Endothelial cell of umbilical vein (primary cell): ENCODE measurements around the gene TMEM223. TPM values are rescaled to one million over a fixed set of nuclear protein-coding genes. Genes with fewer than 3 reads are reported as not detected.

Source experiments
- BruUV-seq: library from RNA; stranded (reverse); fragments of 400-500 nt; replicated peaks from 2 replicates; lab custom pipeline; 2021; lab: Mats Ljungman, UMichigan
- CTCF ChIA-PET: fragments of 300-600, 350-600 bp; sonication (Branson Sonifier 250); formaldehyde crosslinking; loops from one replicate; lab custom pipeline; 2021; ENCODE audit warnings: antibody characterized with exemption, inconsistent platforms; lab: Charles Lee
- POLR2A ChIA-PET: fragments of 300-600, 350-600 bp; sonication (Branson Sonifier 250); formaldehyde crosslinking; loops from one replicate; lab custom pipeline; 2021; ENCODE audit warnings: antibody characterized with exemption, inconsistent platforms; lab: Charles Lee
- DNase-seq: peaks from one replicate; pipeline ENCODE4 v3.0.0-alpha.2; 2011; ENCODE audit warnings: low read depth, low spot score
- FAIRE-seq: peaks from 2 replicates; lab custom pipeline; 2011; peaks lifted over from hg19 to GRCh38; lab: Jason Lieb, UNC
- H2AFZ ChIP-seq: 2 replicates; pipeline ENCODE4 v1.6.0; 2012; ENCODE audit warnings: low read depth, low read length, control low read depth, inconsistent platforms
- H3K27ac ChIP-seq: 2 replicates; pipeline ENCODE4 v1.5.1; 2011; ENCODE audit warnings: low read depth, mild to moderate bottlenecking, control low read depth, low read length, moderate library complexity; ENCODE audit not compliant: insufficient read depth
- H3K27me3 ChIP-seq, 2 experiments: 2 replicates each; pipeline versions ENCODE4 v1.6.0 to v1.6.1; 2011; ENCODE audit warnings: low read length in 2 of 2, mixed read lengths in 1 of 2; ENCODE audit not compliant: control insufficient read depth in 2 of 2, insufficient read depth in 2 of 2
- H3K36me3 ChIP-seq, 2 experiments: 2 replicates in 1 of 2; 3 replicates in 1 of 2; pipeline ENCODE4 v1.5.1; 2011; ENCODE audit warnings: low read length in 2 of 2, mild to moderate bottlenecking in 1 of 2, moderate library complexity in 1 of 2; ENCODE audit not compliant: control insufficient read depth in 2 of 2, insufficient read depth in 2 of 2; ENCODE audit errors: extremely low read depth in 1 of 2
- H3K4me1 ChIP-seq: 3 replicates; pipeline ENCODE4 v1.5.1; 2011; ENCODE audit warnings: mild to moderate bottlenecking, low read length; ENCODE audit not compliant: control insufficient read depth, insufficient read depth; ENCODE audit errors: extremely low read depth
- H3K4me2 ChIP-seq: 2 replicates; pipeline ENCODE4 v1.6.1; 2011; ENCODE audit warnings: low read length, control low read depth, mixed read lengths; ENCODE audit not compliant: insufficient read depth
- H3K4me3 ChIP-seq, 3 experiments: fragments of 200-600 bp in 1 of 3; sonication (generic), shearing (Covaris generic) in 1 of 3; replicated peaks in 1 of 3; 2 replicates each; pipeline ENCODE4 v1.5.1; 2011 to 2016; ENCODE audit warnings: control low read depth in 3 of 3, low read length in 3 of 3, mild to moderate bottlenecking in 2 of 3, inconsistent platforms in 1 of 3, low read depth in 1 of 3, moderate library complexity in 1 of 3; ENCODE audit not compliant: insufficient read depth in 1 of 3
- H3K79me2 ChIP-seq: 2 replicates; pipeline ENCODE4 v1.6.0; 2012; ENCODE audit warnings: low read length, inconsistent platforms; ENCODE audit not compliant: control insufficient read depth, insufficient read depth
- H3K9ac ChIP-seq: replicated peaks from 2 replicates; pipeline ENCODE3; 2011; ENCODE audit warnings: low read length, control low read depth; ENCODE audit not compliant: insufficient read depth; ENCODE audit errors: extremely low read depth
- H3K9me1 ChIP-seq: replicated peaks from 3 replicates; pipeline ENCODE4 v1.6.0; 2011; ENCODE audit warnings: mild to moderate bottlenecking, low read length; ENCODE audit not compliant: control insufficient read depth, insufficient read depth; ENCODE audit errors: extremely low read depth
- H3K9me3 ChIP-seq: replicated peaks from 2 replicates; pipeline ENCODE4 v1.5.1; 2012; ENCODE audit warnings: low read length, inconsistent platforms; ENCODE audit not compliant: control insufficient read depth, insufficient read depth
- H4K20me1 ChIP-seq: replicated peaks from 2 replicates; pipeline ENCODE3; 2011; ENCODE audit warnings: mild to moderate bottlenecking, low read length; ENCODE audit not compliant: control insufficient read depth, insufficient read depth; ENCODE audit errors: extremely low read depth
- EZH2 ChIP-seq: IDR thresholded peaks from 2 replicates; pipeline ENCODE4 v1.6.1; 2012; ENCODE audit warnings: borderline replicate concordance, low read depth, mild to moderate bottlenecking, moderate library complexity, low read length, inconsistent platforms; ENCODE audit not compliant: severe bottlenecking
- FOS ChIP-seq: IDR thresholded peaks from 2 replicates; pipeline ENCODE4 v1.6.1; 2011; ENCODE audit warnings: mild to moderate bottlenecking, low read length, moderate library complexity, borderline replicate concordance; ENCODE audit not compliant: insufficient read depth
- GATA2 ChIP-seq: IDR thresholded peaks from 2 replicates; pipeline ENCODE4 v1.7.0; 2011; ENCODE audit warnings: low read depth, mild to moderate bottlenecking, moderate library complexity, mixed read lengths, low read length; ENCODE audit not compliant: insufficient read length, insufficient read depth
- JUN ChIP-seq: IDR thresholded peaks from 2 replicates; pipeline ENCODE4 v1.6.1; 2011; ENCODE audit warnings: borderline replicate concordance, low read depth; ENCODE audit not compliant: insufficient read length, insufficient read depth
- MYC ChIP-seq: IDR thresholded peaks from one replicate; pipeline ENCODE4 v1.6.1; 2011; ENCODE audit warnings: mild to moderate bottlenecking, low read depth, low read length
- POLR2A ChIP-seq: IDR thresholded peaks from 2 replicates; pipeline ENCODE4 v1.6.1; 2012; ENCODE audit warnings: low read depth, mild to moderate bottlenecking, control low read depth, low read length
- POLR2AphosphoS5 ChIP-seq: IDR thresholded peaks from 2 replicates; pipeline ENCODE4 v1.6.1; 2012; ENCODE audit warnings: low read depth, mild to moderate bottlenecking, control low read depth, low read length, moderate library complexity; ENCODE audit not compliant: insufficient read depth
- dilution Hi-C: fragments of 300-500 bp; cut with MboI; formaldehyde crosslinking; loops from one replicate; pipeline ENCODE4 v1.15.0; 2019; ENCODE audit warnings: low sequenced_read_pairs; ENCODE audit not compliant: extremely low pct_ligation_motif_present
- intact Hi-C: fragments of 100-400 bp; cut with micrococcal nuclease; formaldehyde crosslinking; loops from one replicate; pipeline ENCODE4 v1.10.0; 2022
- polyA plus RNA-seq, 4 experiments: library from polyadenylated mRNA; depleted of rRNA in 3 of 4; stranded (reverse) in 3 of 4; unstranded in 1 of 4; fragments of >200 nt; gene quantifications; 2 replicates each; pipeline versions ENCODE4 v1.2.1 to v1.2.3, GENCODE V29; 2011 to 2012; ENCODE audit warnings: missing spikeins in 1 of 4
- total RNA-seq: library from RNA; stranded (reverse); gene quantifications from 2 replicates; pipeline ENCODE4 v1.2.3, GENCODE V29; 2021
- TF ChIP-seq, protein P1 (sequence below): IDR thresholded peaks from 2 replicates; pipeline ENCODE4 v1.6.1; 2011; ENCODE audit not compliant: insufficient read depth, insufficient read length
- TF ChIP-seq, protein P2 (sequence below), 2 donors: IDR thresholded peaks; 1 replicate in 1 of 2; 2 replicates in 1 of 2; pipeline ENCODE4 v1.5.1; 2011; ENCODE audit warnings: low read length in 2 of 2, mild to moderate bottlenecking in 2 of 2, moderate library complexity in 2 of 2, control low read depth in 1 of 2, inconsistent platforms in 1 of 2, low read depth in 1 of 2; ENCODE audit not compliant: insufficient read depth in 1 of 2; ENCODE audit errors: extremely low read depth in 1 of 2

The TMEM223 gene
- total and polyA plus RNA-seq, 2 donors (not counting 3 experiments of a cell fraction or from before 2014, with no cell fraction given), result 11.8 to 26.7 TPM

DNA sequence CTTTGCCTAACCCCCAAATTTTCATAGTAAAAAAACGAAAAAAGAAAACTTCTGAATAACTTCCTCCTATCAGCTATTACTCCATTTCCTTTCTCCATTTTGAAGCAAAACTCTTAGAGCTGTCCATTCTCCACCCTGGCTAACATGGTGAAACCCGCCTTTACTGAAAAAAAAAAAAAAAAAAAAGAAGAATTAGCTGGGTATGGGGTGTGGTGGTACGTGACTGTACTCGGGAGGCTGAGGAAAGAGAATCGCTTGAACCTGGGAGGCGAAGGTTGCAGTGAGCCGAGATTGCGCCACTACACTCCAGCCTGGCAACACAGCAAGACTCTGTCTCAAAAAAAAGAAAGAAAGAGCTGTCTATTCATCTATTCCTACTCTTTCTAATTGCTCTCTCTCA lies 24.8 kb upstream of the TMEM223 start:
- no TSS peak for BruUV-seq
- TF ChIP-seq MYC (no peak), EZH2 (no peak), JUN (no peak), POLR2AphosphoS5 (no peak), POLR2A (no peak), GATA2 (no peak), FOS (no peak)
- TF ChIP-seq, protein P1, sequence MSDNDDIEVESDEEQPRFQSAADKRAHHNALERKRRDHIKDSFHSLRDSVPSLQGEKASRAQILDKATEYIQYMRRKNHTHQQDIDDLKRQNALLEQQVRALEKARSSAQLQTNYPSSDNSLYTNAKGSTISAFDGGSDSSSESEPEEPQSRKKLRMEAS, result no peak
- TF ChIP-seq, protein P2, sequence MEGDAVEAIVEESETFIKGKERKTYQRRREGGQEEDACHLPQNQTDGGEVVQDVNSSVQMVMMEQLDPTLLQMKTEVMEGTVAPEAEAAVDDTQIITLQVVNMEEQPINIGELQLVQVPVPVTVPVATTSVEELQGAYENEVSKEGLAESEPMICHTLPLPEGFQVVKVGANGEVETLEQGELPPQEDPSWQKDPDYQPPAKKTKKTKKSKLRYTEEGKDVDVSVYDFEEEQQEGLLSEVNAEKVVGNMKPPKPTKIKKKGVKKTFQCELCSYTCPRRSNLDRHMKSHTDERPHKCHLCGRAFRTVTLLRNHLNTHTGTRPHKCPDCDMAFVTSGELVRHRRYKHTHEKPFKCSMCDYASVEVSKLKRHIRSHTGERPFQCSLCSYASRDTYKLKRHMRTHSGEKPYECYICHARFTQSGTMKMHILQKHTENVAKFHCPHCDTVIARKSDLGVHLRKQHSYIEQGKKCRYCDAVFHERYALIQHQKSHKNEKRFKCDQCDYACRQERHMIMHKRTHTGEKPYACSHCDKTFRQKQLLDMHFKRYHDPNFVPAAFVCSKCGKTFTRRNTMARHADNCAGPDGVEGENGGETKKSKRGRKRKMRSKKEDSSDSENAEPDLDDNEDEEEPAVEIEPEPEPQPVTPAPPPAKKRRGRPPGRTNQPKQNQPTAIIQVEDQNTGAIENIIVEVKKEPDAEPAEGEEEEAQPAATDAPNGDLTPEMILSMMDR (IDR thresholded peaks at IDR 0.05; ENCODE audit: extremely low read depth in 1 of 2, insufficient read depth in 1 of 2, low read depth in 1 of 2, low read length in 2 of 2), result no peak
- intact Hi-C loops (no loop called here), dilution Hi-C loops (no loop called here)
- Histone ChIP-seq H2AFZ (no peak overlapping the region), H3K9me1 (no peaks in the 10 kb centered on the region), H3K36me3 (peaks cover 6 to 11% of the 10 kb centered on the region in 2 experiments), H4K20me1 (no peaks in the 10 kb centered on the region), H3K4me2 (no peak overlapping the region), H3K9ac (no peak overlapping the region), H3K27me3 (no peaks in the 10 kb centered on the region), H3K27ac (no peak overlapping the region), H3K4me3 (no peak overlapping the region), H3K9me3 (no peaks in the 10 kb centered on the region), H3K4me1 (no peaks in the 10 kb centered on the region), H3K79me2 (no peaks in the 10 kb centered on the region)
- CTCF ChIA-PET, result interaction anchor here (0.8 to 1.8 kb wide), 3 partner anchors 8 to 45 kb away, joined by 3 to 10 read pairs (median 3); no protein-coding TSS in a partner anchor
- DNase-seq (no peak), FAIRE-seq (no peak)
- POLR2A ChIA-PET, result interaction anchor here (0.6 to 1.5 kb wide), 6 partner anchors 9 to 34 kb away, joined by 3 to 9 read pairs (median 4); partner anchors contain the start of gene STX5
